ENCODE data around the gene PCYT1B.

GRCh38 chrX:24561121-24561520 lies 86.0 kb downstream of the PCYT1B start:
- no peak for TF ChIP-seq GATA2 (IDR thresholded peaks at IDR 0.05; ENCODE audit: low read depth, low read length)
- no peak for TF ChIP-seq GATA3 (IDR thresholded peaks at IDR 0.05; ENCODE audit: low read depth, low read length)
